ENCODE measurements around the gene OR8G1.
"Not testable (repeated sequence)": the region's sequence is repeated elsewhere in the genome, so short reads cannot be mapped to it uniquely, and the experiment has no call there.

OR8G1 gene

DNA sequence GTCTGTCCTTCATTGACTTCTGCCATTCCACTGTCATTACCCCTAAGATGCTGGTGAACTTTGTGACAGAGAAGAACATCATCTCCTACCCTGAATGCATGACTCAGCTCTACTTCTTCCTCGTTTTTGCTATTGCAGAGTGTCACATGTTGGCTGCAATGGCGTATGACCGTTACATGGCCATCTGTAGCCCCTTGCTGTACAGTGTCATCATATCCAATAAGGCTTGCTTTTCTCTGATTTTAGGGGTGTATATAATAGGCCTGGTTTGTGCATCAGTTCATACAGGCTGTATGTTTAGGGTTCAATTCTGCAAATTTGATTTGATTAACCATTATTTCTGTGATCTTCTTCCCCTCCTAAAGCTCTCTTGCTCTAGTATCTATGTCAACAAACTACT, 9.0 kb downstream of the OR8G1 start:
- not testable (repeated sequence) for DNase-seq

DNA sequence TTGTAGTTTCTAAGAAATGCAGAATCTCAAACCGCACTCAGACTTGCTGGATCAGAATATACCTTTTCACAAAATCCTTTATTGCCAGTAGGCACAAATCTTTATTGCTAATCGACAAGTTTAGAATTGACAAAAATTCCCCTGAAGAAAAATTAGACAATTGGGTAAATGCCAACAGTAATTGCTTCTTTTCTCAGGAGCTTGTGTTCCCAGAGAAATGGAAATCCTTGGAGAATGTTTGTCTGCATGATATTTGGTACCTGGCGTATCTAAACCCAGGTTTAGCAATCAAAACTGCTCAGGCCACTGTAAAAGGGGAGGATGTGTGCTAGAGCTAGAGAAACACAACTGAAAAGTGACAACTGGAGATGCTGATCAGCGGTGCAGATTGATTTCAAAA, 15.2 kb downstream of the OR8G1 start, which contains the start of gene OR8G5:
TSS of gene OR8G5 (plus strand) at position 301 of the 400 bp plus-strand sequence. CDS start 8,556 bp downstream, outside the sequence.
- DNase-seq = no peak

DNA sequence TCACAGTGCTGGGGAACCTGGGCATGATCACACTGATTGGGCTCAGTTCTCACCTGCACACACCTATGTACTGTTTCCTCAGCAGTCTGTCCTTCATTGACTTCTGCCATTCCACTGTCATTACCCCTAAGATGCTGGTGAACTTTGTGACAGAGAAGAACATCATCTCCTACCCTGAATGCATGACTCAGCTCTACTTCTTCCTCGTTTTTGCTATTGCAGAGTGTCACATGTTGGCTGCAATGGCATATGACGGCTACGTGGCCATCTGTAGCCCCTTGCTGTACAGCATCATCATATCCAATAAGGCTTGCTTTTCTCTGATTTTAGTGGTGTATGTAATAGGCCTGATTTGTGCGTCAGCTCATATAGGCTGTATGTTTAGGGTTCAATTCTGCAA, 24.1 kb downstream of the OR8G1 start:
- DNase-seq = not testable (repeated sequence)

DNA sequence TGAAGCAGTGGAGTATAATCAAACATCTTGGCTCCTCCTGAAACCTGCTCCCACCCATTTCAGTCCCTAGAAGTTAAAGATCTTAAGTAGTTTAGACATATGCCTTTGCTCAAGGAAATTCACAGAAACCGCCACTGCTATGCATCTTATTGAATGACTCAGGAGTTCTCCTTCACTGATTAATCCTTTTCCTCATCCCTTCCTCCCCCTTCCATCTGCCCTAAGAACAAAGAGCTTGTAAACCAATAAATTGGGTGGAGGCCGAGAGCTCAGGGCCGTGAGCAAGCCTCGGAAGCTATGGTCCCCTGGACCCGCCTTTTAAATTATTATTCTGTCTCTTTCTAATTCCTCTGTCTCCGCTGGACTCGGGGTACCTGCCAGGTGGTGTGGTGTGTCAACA, 30.0 kb downstream of the OR8G1 start:
- not testable (repeated sequence) for DNase-seq

DNA sequence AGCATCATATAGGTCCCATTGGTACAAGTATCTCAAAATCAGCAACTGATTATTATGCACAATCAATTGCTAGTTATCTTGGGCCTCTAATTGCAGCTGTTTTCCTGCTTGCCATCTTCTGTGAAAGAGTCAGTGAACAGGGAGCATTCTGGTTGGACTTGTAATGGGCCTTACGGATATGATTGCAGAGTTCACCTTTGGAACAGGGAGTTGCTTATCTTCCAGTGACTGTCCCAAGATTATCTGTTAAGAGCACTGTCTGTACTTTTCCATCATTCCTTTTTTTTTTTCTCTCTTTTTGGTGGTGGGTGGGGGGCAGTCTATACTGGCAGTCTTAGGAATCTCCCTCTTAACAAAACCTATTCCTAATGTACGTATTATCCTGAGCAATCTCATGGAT, 33.1 kb downstream of the OR8G1 start:
- DNase-seq = no peak

DNA sequence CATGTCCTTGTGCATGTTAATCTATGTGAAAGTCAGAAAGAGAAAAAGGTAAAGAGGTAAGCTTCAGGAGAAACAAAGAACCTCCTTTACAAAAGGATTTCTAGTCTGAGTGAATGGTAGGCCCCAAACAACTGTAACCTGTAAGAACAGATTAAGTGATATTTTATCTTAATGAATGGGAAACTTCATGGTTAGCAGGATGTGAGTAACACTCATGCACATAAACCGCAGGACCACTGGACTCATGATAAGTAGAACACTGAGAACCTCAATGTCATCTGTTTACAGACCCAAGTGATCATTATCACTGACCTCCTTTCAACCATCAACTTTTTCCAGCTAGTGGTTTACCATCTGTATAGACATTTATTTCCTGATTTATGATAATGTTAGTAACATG, 35.2 kb downstream of the OR8G1 start:
- DNase-seq = no peak

DNA sequence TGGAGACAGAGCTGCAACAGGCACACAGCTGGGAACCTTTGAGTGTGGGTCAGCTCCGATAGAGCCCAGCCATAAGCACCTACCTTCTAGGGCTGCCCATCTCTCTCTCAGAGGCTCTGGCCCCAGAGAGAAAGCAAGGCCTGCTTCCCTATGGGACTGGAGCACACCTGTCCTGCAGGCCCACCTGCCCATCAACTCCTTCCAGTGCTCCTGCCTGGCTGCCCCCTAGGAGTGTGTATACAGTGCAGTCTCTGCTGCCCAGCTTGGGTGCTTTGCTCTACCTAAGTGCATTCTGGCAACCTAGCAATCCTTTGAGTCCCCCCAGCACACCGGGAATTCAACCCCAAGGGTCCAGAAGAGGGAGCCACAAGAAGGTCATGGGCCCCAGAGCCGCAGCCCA, 36.3 kb downstream of the OR8G1 start:
- no peak for DNase-seq

DNA sequence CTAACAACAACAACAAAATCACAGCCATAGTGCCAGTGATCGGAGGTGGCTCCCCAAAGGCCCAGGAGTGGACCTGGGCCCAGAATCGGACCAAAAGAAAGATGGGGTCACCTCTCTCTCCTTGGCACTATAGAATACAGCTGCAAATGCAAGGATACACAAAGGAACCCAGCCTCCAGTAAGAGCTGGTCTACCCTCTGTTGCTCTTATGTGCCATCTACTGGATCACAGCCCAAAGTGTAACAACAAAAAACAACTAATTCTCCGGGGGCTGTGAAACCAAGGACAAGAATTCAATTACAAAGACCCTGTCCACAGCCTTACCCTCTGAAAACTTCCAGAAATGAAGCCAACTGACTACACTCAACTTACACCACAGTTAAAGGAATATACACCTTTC, 36.9 kb downstream of the OR8G1 start:
- DNase-seq = no peak

DNA sequence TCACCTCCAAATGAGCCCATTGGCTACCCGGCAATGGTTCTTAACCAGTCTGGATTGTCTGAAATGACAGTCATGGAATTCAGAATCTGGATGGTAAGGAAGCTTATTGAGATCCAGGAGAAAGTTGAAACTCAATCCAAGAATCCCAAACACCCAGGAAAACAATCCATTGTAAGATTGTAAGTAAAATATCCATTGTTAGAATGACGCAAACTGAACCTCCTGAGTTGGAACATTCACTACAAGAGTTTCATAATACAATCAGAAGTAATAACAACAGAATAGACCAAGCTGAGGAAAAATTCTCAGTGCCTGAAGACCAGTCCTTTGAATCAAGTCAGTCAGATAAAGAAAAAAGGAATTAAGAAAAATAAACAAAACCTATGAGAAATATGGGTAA, 37.4 kb downstream of the OR8G1 start:
- DNase-seq = no peak

DNA sequence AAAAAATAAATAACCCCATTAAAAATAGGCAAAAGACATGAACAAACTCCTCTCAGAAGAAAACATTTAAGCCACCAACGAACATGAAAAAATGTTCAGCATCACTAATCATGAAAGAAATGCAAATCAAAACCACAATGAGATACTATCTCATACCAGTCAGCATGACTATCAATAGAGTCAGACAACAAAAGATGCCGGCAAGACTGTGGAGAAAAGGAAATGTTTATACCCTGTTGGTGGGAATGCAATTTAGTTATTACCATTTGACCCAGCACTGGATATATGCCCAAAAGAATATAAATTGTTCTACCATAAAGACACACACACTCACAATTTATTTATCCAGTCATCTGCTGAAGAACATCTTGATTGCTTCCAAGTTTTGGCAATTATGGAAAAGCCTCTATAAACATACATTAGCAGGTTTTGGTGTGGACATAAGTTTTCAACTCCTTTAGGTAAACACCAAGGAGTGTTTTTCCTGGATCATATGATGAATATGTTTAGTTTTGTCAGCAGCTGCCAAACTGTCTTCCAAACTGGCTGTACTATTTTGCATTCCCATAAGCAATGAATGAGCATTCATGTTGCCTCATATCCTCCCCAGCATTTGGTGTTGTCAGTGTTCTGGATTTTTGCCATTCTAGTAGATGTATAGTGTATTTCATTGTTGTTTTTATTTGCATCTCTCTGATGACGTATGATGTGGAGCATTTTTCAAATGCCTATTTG, 44.9 kb downstream of the OR8G1 start:
- DNase-seq = peak in 1 of 2 experiments; percentile 9

DNA sequence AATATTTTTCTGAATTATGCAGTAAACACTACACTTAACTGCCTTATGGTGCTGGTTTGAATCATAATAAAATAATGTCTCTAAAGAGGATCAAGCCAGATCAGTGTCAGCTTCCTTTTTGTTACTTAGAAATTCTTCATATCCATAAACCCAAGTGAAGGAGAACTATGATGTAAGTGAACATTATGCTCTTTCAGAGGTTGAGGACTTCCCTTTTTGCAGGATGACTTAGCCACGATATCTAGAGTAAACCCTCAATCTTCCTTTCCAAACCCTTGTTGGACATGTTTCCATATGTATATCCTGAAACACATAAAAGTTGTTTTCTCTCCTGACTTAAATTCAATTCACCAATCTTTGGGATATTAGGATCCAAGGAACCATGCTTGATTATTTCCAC, 53.8 kb downstream of the OR8G1 start:
- no peak for DNase-seq

DNA sequence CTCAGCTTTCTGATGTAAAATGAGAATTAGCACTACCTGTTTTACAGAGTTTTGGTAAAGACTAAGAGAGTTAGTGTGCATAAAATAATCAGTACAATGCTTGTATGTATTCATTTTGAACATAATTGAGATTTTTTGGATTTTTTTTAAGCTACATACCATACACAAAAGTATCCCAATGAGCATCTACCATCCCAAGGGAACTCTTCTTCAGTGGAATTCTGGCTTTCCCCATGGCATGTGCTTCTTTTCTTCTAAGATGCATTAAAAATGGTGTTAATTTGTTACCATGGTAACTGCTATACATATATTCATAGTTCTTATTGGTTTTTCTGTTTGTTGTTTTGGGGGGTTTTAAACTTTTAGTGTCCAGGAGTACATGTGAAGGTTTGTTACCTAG, 55.1 kb downstream of the OR8G1 start:
- DNase-seq = no peak

DNA sequence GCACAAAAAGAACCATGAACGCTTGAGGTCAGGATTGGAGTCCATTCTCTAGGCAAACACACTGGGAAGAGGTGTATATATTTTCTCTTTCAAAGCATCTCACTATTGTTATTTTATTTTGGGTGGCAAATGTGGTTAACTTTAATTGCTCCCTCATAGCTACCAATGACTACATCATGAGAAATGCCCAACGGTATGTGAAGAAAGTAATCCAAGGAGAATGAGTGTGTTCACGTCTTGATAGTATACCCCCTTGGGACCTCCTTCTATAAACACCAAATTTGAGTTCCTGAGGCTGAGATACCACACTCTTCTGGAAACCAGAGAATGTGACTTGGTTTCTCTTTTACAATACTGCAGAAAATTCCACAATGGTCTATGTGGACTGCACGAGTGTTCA, 57.0 kb downstream of the OR8G1 start:
- DNase-seq = no peak

DNA sequence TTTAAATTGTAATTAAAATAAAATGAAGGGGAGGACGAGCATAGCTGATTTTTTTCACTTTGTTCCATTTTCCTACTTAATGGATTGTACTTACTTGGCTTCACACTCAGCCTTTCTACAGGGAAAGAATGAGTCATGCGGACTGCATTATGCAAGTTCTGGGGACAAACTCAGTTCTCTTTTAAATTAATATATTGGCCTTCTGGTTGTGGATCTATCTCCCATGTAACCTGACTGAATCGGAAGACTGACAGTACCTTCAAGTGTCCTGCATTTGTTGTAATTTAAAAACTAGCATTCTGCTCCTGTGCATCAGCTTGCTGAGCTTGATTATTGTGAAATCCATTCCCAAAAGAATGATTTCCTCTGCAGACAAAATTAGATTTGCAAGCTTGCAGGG, 60.7 kb downstream of the OR8G1 start:
- DNase-seq = no peak

DNA sequence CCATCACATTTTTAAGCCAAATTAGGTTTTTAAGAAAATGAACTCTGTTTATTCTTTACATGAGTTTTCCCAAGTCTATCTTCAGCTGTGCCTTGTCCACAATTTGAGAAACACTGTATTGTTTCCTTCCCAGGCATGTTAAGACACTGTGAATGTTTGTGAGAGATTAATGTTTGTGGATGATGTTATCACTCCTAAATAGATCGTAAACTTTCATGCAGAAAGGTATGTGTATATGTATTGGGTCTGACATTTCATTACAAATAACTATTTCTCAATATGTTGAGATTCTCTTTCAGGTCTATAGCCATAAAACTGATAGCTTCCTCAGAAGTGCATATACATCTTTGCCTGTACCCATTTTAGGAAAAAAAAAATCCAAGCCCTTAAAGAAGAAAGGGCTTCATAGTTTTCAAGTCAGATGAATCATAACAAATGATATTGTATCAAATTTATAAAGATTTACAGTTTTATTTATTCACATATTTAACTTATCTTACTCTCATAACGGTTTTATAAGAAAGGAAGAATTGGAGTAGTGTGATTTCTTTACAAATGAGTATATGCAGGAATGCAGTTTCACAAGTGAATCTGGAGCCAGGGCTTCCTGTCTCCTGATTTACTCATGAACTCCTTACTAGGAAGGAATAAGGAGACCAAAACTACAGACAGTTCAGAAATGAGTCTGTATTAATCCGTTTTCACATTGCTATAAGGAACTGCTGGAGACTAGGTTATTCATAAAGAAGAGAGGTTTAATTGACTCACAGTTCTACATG, 61.6 kb downstream of the OR8G1 start:
- DNase-seq = no peak

All from SHP77 (cell line).